Mucosa of gallbladder (tissue), 1 donor: ENCODE measurements around the gene PPP2R2C. TPM values are rescaled to one million over a fixed set of nuclear protein-coding genes. Genes with fewer than 3 reads are reported as not detected.

Experiments
- DNase-seq: peaks from one replicate; pipeline ENCODE4 v3.0.0-alpha.2; 2020; ENCODE audit warnings: low spot score
- total RNA-seq: library from RNA; stranded (reverse); gene quantifications from one replicate; pipeline ENCODE4 v1.2.1, GENCODE V29; 2021
- donor health status: DM: no; HTN: no; CAD: no.

Gene PPP2R2C
- total RNA-seq, 1 donor from 2014 or later: 0.49 TPM

- DNase-seq: no peak
Observed at GRCh38 chr4:6383009-6383404, 89.4 kb downstream of the PPP2R2C start.

- DNase-seq: no peak
Observed at GRCh38 chr4:6381571-6382123, 90.8 kb downstream of the PPP2R2C start.

GRCh38 chr4:6380746-6381410 is 91.5 kb downstream of the PPP2R2C start:
- no peak for DNase-seq

- no peak for DNase-seq
Observed at GRCh38 chr4:6379767-6380745, 92.4 kb downstream of the PPP2R2C start.

GRCh38 chr4:6378493-6379445 is 93.6 kb downstream of the PPP2R2C start:
- no peak for DNase-seq

GRCh38 chr4:6377626-6378492 is 94.6 kb downstream of the PPP2R2C start:
- DNase-seq: no peak

- no peak for DNase-seq
Observed at GRCh38 chr4:6375620-6376295, 96.7 kb downstream of the PPP2R2C start.

- DNase-seq: no peak
Observed at GRCh38 chr4:6374575-6374974, 97.8 kb downstream of the PPP2R2C start.

GRCh38 chr4:6373541-6374410 is 98.6 kb downstream of the PPP2R2C start:
- DNase-seq: no peak

GRCh38 chr4:6372649-6373525 is 99.5 kb downstream of the PPP2R2C start:
- no peak for DNase-seq

GRCh38 chr4:6371812-6372211 is 100.6 kb downstream of the PPP2R2C start:
- no peak for DNase-seq

- no peak for DNase-seq
Observed at GRCh38 chr4:6371271-6371670, 101.1 kb downstream of the PPP2R2C start.

- DNase-seq: no peak
Observed at GRCh38 chr4:6369924-6370645, 102.3 kb downstream of the PPP2R2C start.

- DNase-seq: no peak
Observed at GRCh38 chr4:6369511-6369910, 102.9 kb downstream of the PPP2R2C start.

- DNase-seq: no peak
Observed at GRCh38 chr4:6369035-6369434, 103.4 kb downstream of the PPP2R2C start.

GRCh38 chr4:6368601-6369000 is 103.8 kb downstream of the PPP2R2C start:
- no peak for DNase-seq

GRCh38 chr4:6368096-6368495 is 104.3 kb downstream of the PPP2R2C start:
- DNase-seq: no peak
